ENCODE data around the gene RSBN1L. TPM values are rescaled to one million over a fixed set of nuclear protein-coding genes. Genes with fewer than 3 reads are reported as not detected.
A peak's percentile ranks its signal among the peaks of the same experiment; 100 is the strongest.

Gene RSBN1L
- polyA plus RNA-seq, 1 experiment, result 2.8 TPM

DNA sequence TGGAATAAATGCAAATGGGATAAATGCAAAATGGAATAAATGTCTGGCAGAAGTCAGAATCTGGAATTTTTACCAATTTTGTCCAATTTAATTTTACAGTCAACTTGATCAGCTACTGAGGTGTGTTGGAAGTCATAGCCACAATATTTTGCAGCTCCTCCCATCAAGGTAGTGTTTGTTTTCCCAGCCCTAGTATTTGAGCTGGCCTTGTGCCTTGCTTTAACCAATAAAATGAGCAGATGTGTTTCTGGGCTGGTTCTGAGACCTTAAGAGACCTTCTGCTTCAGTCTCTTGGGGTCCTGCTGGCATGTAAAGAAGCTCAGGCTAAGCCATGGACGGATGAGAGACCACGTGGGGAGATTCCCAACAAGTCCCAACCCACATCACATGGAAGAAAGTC lies 42.7 kb upstream of the RSBN1L start:
- TF ChIP-seq, protein P1, sequence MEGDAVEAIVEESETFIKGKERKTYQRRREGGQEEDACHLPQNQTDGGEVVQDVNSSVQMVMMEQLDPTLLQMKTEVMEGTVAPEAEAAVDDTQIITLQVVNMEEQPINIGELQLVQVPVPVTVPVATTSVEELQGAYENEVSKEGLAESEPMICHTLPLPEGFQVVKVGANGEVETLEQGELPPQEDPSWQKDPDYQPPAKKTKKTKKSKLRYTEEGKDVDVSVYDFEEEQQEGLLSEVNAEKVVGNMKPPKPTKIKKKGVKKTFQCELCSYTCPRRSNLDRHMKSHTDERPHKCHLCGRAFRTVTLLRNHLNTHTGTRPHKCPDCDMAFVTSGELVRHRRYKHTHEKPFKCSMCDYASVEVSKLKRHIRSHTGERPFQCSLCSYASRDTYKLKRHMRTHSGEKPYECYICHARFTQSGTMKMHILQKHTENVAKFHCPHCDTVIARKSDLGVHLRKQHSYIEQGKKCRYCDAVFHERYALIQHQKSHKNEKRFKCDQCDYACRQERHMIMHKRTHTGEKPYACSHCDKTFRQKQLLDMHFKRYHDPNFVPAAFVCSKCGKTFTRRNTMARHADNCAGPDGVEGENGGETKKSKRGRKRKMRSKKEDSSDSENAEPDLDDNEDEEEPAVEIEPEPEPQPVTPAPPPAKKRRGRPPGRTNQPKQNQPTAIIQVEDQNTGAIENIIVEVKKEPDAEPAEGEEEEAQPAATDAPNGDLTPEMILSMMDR (IDR thresholded peaks at IDR 0.05; ENCODE audit: insufficient read depth, low read depth, low read length), result no peak
- CTCF ChIA-PET, result interaction anchor here (0.5 to 1.8 kb wide), 8 partner anchors 8 to 287 kb away, joined by 3 to 4 read pairs (median 3); no protein-coding TSS in a partner anchor
- no peak for DNase-seq (ENCODE audit: low read depth)
- H3K27me3 ChIP-seq (ENCODE audit: control insufficient read depth, insufficient read depth, low read length), result no peaks in the 10 kb centered on the region
- H3K4me3 ChIP-seq (ENCODE audit: low read depth, low read length), result no peak overlapping the region
- H3K36me3 ChIP-seq (ENCODE audit: control insufficient read depth, insufficient read depth, low read length), result 0 out of 2 replicates have a peak, but pooled peaks cover 2% of the 10 kb centered on the region
- POLR2A ChIA-PET, result no interaction called here

DNA sequence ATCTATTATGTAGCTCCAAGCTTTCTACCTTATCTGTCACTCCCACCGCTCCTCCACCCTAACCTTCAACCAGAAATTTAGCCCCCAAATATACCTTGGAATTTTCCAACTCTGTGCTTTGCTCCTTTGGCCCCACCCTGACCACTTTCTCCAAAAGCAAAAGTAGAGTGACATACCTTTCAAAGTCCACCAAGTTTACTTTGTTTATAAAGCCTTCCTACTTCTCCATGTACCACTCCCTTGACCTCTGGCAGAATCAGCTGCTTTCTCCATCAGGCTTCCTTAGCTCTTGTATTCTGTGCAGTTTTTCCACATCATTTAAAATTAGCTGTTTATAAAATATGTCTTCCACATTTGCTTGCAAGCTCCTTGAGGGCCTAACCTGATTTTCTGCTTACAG lies 40.9 kb upstream of the RSBN1L start:
- H3K27me3 ChIP-seq (ENCODE audit: control insufficient read depth, insufficient read depth, low read length), result no peaks in the 10 kb centered on the region
- ChIA-PET POLR2A (no interaction called here), CTCF (interaction anchor here (0.7 to 1.4 kb wide), 2 partner anchors 104 to 168 kb away, joined by 3 to 4 read pairs; no protein-coding TSS in a partner anchor)
- no peak overlapping the region for H3K4me3 ChIP-seq (ENCODE audit: low read depth, low read length)
- no peak for DNase-seq (ENCODE audit: low read depth)
- TF ChIP-seq, protein P1 (IDR thresholded peaks at IDR 0.05; ENCODE audit: insufficient read depth, low read depth, low read length), result no peak
- 0 out of 2 replicates have a peak, but pooled peaks cover 2% of the 10 kb centered on the region for H3K36me3 ChIP-seq (ENCODE audit: control insufficient read depth, insufficient read depth, low read length)

DNA sequence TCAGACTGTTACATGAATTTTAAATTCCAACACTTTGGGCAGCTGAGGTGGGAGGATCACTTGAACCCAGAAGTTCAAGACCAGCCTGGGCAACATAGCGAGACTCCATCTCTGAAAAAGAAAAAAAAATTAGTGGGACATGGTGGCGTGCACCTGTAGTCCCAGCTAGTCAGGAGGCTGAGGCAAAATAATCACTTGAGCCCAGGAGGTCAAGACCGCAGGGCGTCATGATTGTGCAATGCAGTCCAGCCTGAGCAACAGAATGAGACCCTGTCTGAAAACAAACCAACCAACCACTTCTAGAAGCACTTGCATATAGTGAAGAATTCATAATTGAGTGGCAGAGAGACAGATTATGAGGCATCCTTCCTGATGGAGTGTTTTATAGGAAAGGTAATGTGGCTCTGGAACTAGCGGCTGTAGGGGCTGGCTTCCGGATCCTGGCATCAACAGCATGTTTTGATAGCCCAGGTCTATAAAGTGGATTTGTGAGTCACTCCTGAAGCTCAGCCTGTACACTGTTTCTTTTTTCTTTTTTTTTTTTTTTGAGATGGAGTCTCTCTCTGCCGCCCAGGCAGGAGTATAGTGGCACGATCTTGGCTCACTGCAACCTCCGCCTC lies 40.3 kb upstream of the RSBN1L start:
- no peak for DNase-seq (ENCODE audit: low read depth)
- TF ChIP-seq, protein P1 (IDR thresholded peaks at IDR 0.05; ENCODE audit: insufficient read depth, low read depth, low read length), result no peak
- Histone ChIP-seq H3K36me3 (ENCODE audit: control insufficient read depth, insufficient read depth, low read length) (0 out of 2 replicates have a peak, but pooled peaks cover 2% of the 10 kb centered on the region), H3K27me3 (ENCODE audit: control insufficient read depth, insufficient read depth, low read length) (no peaks in the 10 kb centered on the region), H3K4me3 (ENCODE audit: low read depth, low read length) (no peak overlapping the region)
- ChIA-PET CTCF (interaction anchor here (0.7 to 1.2 kb wide), 2 partner anchors 104 to 167 kb away, joined by 3 to 6 read pairs; no protein-coding TSS in a partner anchor), POLR2A (interaction anchor here (0.6 kb wide), 1 partner anchor 23 kb away, joined by 3 read pairs; no protein-coding TSS in a partner anchor)

DNA sequence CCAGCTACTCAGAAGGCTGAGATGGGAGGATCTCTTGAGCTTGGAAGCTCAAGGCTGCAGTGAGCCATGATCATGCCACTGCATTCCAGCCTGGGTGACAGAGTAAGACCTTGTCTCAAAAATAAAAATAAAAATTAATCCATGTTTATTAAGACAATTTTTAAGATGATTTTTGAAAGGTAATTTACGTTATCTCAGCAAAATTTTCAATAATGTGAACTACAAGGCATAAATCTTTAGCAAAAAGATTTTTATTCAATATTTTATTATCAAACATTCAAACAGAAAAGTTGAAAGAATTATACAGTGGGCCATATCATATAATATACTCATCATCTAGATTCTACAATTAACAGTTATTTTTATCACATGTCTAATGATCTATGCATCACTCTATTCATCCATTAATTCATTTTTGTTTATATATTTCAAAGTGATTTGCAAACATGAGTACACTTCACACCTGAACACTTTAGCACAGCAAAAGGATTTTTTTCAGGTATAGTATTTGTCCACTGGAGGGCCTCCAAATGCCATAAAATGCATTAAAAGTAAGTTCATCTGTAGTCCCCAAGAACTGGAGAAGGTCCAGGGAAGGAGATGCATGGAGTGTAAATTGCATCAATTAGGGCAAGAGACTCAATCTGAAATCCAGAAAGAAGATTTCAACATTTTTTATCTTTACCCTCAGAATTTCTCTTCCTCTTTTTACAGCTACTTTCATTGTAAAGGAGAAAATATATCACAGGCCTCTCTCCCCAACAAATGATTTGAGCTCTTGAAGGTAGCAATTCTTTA lies 38.6 kb upstream of the RSBN1L start:
- Histone ChIP-seq H3K27me3 (ENCODE audit: control insufficient read depth, insufficient read depth, low read length) (no peaks in the 10 kb centered on the region), H3K36me3 (ENCODE audit: control insufficient read depth, insufficient read depth, low read length) (0 out of 2 replicates have a peak, but pooled peaks cover 2% of the 10 kb centered on the region), H3K4me3 (ENCODE audit: low read depth, low read length) (no peak overlapping the region)
- ChIA-PET CTCF (interaction anchor here (0.7 to 2.2 kb wide), 13 partner anchors 16 to 274 kb away, joined by 3 to 13 read pairs (median 4); partner anchors contain the start of gene RSBN1L), POLR2A (no interaction called here)
- no peak for DNase-seq (ENCODE audit: low read depth)
- TF ChIP-seq, protein P1 (IDR thresholded peaks at IDR 0.05; ENCODE audit: insufficient read depth, low read depth, low read length), result peak; percentile 37

DNA sequence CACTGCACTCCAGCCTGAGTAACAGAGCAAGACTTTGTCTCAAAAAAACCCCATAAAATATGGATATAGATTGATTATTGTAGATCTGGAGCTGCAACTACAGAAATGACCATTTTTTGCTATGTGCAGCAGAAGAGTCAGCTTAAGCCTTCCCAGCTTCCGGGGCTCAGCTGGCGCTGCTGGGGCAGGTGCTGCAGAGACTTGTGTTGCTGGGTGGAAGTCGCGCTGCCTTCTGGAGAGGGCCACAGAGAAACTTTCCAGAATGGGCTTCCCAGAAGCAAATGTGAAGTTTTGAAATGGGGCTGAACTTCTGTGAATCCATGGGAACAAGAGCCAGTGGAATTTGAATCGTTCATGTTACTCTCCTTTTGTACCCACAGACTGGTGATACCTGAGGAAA lies 37.3 kb upstream of the RSBN1L start:
- ChIA-PET POLR2A (no interaction called here), CTCF (interaction anchor here (0.6 to 4.1 kb wide), 11 partner anchors 8 to 426 kb away, joined by 3 to 20 read pairs (median 7); partner anchors contain the start of gene RSBN1L)
- H3K27me3 ChIP-seq (ENCODE audit: control insufficient read depth, insufficient read depth, low read length), result no peaks in the 10 kb centered on the region
- H3K36me3 ChIP-seq (ENCODE audit: control insufficient read depth, insufficient read depth, low read length), result 0 out of 2 replicates have a peak, but pooled peaks cover 2% of the 10 kb centered on the region
- no peak overlapping the region for H3K4me3 ChIP-seq (ENCODE audit: low read depth, low read length)
- TF ChIP-seq, protein P1 (IDR thresholded peaks at IDR 0.05; ENCODE audit: insufficient read depth, low read depth, low read length), result no peak
- DNase-seq (ENCODE audit: low read depth), result no peak
